Epithelial cell of prostate (primary cell): Measurements from ENCODE around the gene LPAR1.
"Not testable (repeated sequence)": the region's sequence is repeated elsewhere in the genome, so short reads cannot be mapped to it uniquely, and the experiment has no call there.

Experiments
- DNase-seq: peaks from one replicate; pipeline ENCODE4 v3.0.0-alpha.2; 2011; ENCODE audit warnings: low read depth, low spot score
- H3K27ac ChIP-seq: fragments of 450-650 bp; 2 replicates; pipeline ENCODE4 v1.5.1; 2017; ENCODE audit warnings: mild to moderate bottlenecking

LPAR1 gene

GRCh38 chr9:110844121-110844520 lies 194.1 kb downstream of the LPAR1 start:
- DNase-seq, result no peak
- H3K27ac ChIP-seq, result no peak overlapping the region

- no peak overlapping the region for H3K27ac ChIP-seq
- DNase-seq, result no peak
Measured at GRCh38 chr9:110842986-110843385, 195.3 kb downstream of the LPAR1 start.

- DNase-seq, result no peak
- H3K27ac ChIP-seq, result no peak overlapping the region
Measured at GRCh38 chr9:110842169-110842568, 196.1 kb downstream of the LPAR1 start.

- peak overlapping the region; percentile 44 for H3K27ac ChIP-seq
- DNase-seq, result no peak
Measured at GRCh38 chr9:110837401-110838005, 200.8 kb downstream of the LPAR1 start.

GRCh38 chr9:110835859-110836271 lies 202.4 kb downstream of the LPAR1 start:
- peak overlapping the region; percentile 24 for H3K27ac ChIP-seq
- DNase-seq, result no peak

GRCh38 chr9:110835404-110835803 lies 202.9 kb downstream of the LPAR1 start:
- DNase-seq, result no peak
- H3K27ac ChIP-seq, result peak overlapping the region; percentile 24

GRCh38 chr9:110832926-110833325 lies 205.3 kb downstream of the LPAR1 start:
- H3K27ac ChIP-seq, result no peak overlapping the region
- no peak for DNase-seq

- no peak overlapping the region for H3K27ac ChIP-seq
- no peak for DNase-seq
Measured at GRCh38 chr9:110830495-110830894, 207.8 kb downstream of the LPAR1 start.

- DNase-seq, result no peak
Measured at GRCh38 chr9:110828264-110828663, 210.0 kb downstream of the LPAR1 start.

GRCh38 chr9:110826400-110826799 lies 211.9 kb downstream of the LPAR1 start:
- not testable (repeated sequence) for H3K27ac ChIP-seq, DNase-seq

More at GRCh38 chr9:110828264-110828663, 210.0 kb downstream of the LPAR1 start:
- no peak overlapping the region for H3K27ac ChIP-seq

GRCh38 chr9:110825950-110826349 lies 212.3 kb downstream of the LPAR1 start:
- no peak for DNase-seq
- H3K27ac ChIP-seq, result no peak overlapping the region

- DNase-seq, H3K27ac ChIP-seq: not testable (repeated sequence)
Measured at GRCh38 chr9:110825129-110825528, 213.1 kb downstream of the LPAR1 start.
